Adrenal gland (tissue), 12 donors: ENCODE measurements around the gene ATP8A2. TPM values are rescaled to one million over a fixed set of nuclear protein-coding genes. Genes with fewer than 3 reads are reported as not detected.
A peak's percentile ranks its signal among the peaks of the same experiment; 100 is the strongest.

Experiments
- DNase-seq, 7 donors: peaks; one replicate each; pipeline ENCODE4 v3.0.0-alpha.2; 2019 to 2020
- H3K27ac ChIP-seq, 5 donors: fragments of 200-600 bp; sonication (generic) in 4 of 5; 1 replicate in 3 of 5; 2 replicates in 2 of 5; pipeline versions ENCODE4 v1.5.1 to v1.8.0; 2016 to 2020; ENCODE audit warnings: mild to moderate bottlenecking in 1 of 5
- H3K27me3 ChIP-seq: fragments of 200-600 bp; 2 replicates; pipeline ENCODE4 v1.8.0; 2021
- H3K36me3 ChIP-seq, 2 donors: fragments of 200-600 bp; replicated peaks in 1 of 2; 1 replicate in 1 of 2; 2 replicates in 1 of 2; pipeline versions ENCODE4 v1.5.1 to v1.8.0; 2018 to 2022
- H3K4me1 ChIP-seq, 2 donors: fragments of 200-600 bp; replicated peaks in 1 of 2; 1 replicate in 1 of 2; 2 replicates in 1 of 2; pipeline versions ENCODE4 v1.5.1 to v1.8.0; 2018 to 2021
- H3K4me3 ChIP-seq, 4 donors: fragments of 200-600 bp; sonication (generic) in 3 of 4; one replicate each; pipeline ENCODE4 v1.5.1; 2016 to 2018
- H3K9me3 ChIP-seq, 3 donors: fragments of 200-600 bp; sonication (generic) in 1 of 3; replicated peaks in 1 of 3; 1 replicate in 2 of 3; 2 replicates in 1 of 3; pipeline versions ENCODE4 v1.5.1 to v1.8.0; 2016 to 2021
- CTCF ChIP-seq, 6 experiments: fragments of 450-650 bp in 4 of 6; fragments of 200-600 bp in 2 of 6; sonication (generic) in 1 of 6; IDR thresholded peaks; 1 replicate in 5 of 6; 2 replicates in 1 of 6; pipeline versions ENCODE4 v1.5.1 to v1.8.0; 2016 to 2021; ENCODE audit warnings: antibody characterized with exemption in 6 of 6, mild to moderate bottlenecking in 2 of 6, moderate library complexity in 1 of 6
- POLR2A ChIP-seq, 2 donors: fragments of 450-650 bp; IDR thresholded peaks; one replicate each; pipeline ENCODE4 v1.6.1; 2017; ENCODE audit warnings: antibody characterized with exemption in 2 of 2, mild to moderate bottlenecking in 2 of 2, moderate library complexity in 1 of 2
- WGBS, 4 donors: extraction: QIAGEN DNeasy Blood & Tissue Kit in 2 of 4; methylation state at CpG; one replicate each; pipeline versions ENCODE4 v1.1.5 to v1.1.7; 2013 to 2017; 5-methylcytosine and 5-hydroxymethylcytosine counted together
- intact Hi-C, 2 donors: fragments of 100-400 bp; cut with DNase I; formaldehyde crosslinking; loops; one replicate each; pipeline versions ENCODE4 v1.14.1 to v1.15.0; 2022 to 2023
- polyA plus RNA-seq, 3 donors: library from polyadenylated mRNA; stranded (reverse); fragments of 200-250 nt in 2 of 3; fragments of 350-450 nt in 1 of 3; fragmentation: Illumina TruSeq in 1 of 3; extraction: RNeasy Lipid Tissue Mini Kit (QIAGEN cat#74804) in 1 of 3; gene quantifications; one replicate each; pipeline ENCODE4 v1.2.3, GENCODE V29; 2013 to 2014
- total RNA-seq, 9 donors: library from RNA; depleted of rRNA in 4 of 9; stranded (reverse); fragments of >200 nt in 4 of 9; fragments of 120-200 nt in 1 of 9; fragmentation: NEBNext Ultra II Directional in 1 of 9; extraction: Animal tissue kit (Norgen Biotek cat#: 25700) in 1 of 9; gene quantifications; one replicate each; pipeline versions ENCODE4 v1.1.0 to v1.2.4, GENCODE V29; 2013 to 2023
- donor health status: healthy with polysubstance abuse.
- donor health status: Bipolar disorder and iron deficiency.
- donor health status: DM: yes; HTN: yes; CAD: no.
- donor health status: DM: no; HTN: no; CAD: no.
- donor health status: DM: no; HTN: no; CAD: no.
- donor health status: DM: yes; HTN: yes; CAD: no.

ATP8A2 gene
- total and polyA plus RNA-seq, 12 donors = 0.77 to 14.0 (median 4.3) TPM

- intact Hi-C loops = no loop called here
- no peaks in the 10 kb centered on the region for H3K27me3 ChIP-seq
- TF ChIP-seq POLR2A (IDR thresholded peaks at IDR 0.05) (no peak), CTCF (IDR thresholded peaks at IDR 0.05) (no peak)
- no peaks in the 10 kb centered on the region for H3K4me1 ChIP-seq
- no peaks in the 10 kb centered on the region for H3K36me3 ChIP-seq
- no peak for DNase-seq
- no peak overlapping the region for H3K4me3 ChIP-seq
- no peak overlapping the region for H3K27ac ChIP-seq
- no peaks in the 10 kb centered on the region for H3K9me3 ChIP-seq
- 80 to 86% (median 85%) methylated on average over 7 of the region's 7 CpGs for WGBS, 4 donors
Measured at GRCh38 chr13:26020891-26021290, 649.1 kb downstream of the ATP8A2 start.

GRCh38 chr13:26021516-26021915, 649.7 kb downstream of the ATP8A2 start:
- Histone ChIP-seq H3K36me3 (no peaks in the 10 kb centered on the region), H3K4me3 (no peak overlapping the region), H3K27ac (no peak overlapping the region), H3K27me3 (no peaks in the 10 kb centered on the region), H3K9me3 (no peaks in the 10 kb centered on the region), H3K4me1 (no peaks in the 10 kb centered on the region)
- no peak for TF ChIP-seq CTCF (IDR thresholded peaks at IDR 0.05)
- TF ChIP-seq POLR2A (IDR thresholded peaks at IDR 0.05) = no peak
- no peak for DNase-seq
- intact Hi-C loops = no loop called here
- WGBS, 4 donors = 60 to 78% (median 65%) methylated on average over 2 of the region's 2 CpGs

- 85 to 91% (median 89%) methylated on average over 3 of the region's 3 CpGs for WGBS, 4 donors
- intact Hi-C loops = no loop called here
- no peak overlapping the region for H3K27ac ChIP-seq
- no peak overlapping the region for H3K4me3 ChIP-seq
- no peaks in the 10 kb centered on the region for H3K9me3 ChIP-seq
- H3K4me1 ChIP-seq = no peaks in the 10 kb centered on the region
- H3K36me3 ChIP-seq = no peaks in the 10 kb centered on the region
- no peak for TF ChIP-seq CTCF (IDR thresholded peaks at IDR 0.05)
- no peak for TF ChIP-seq POLR2A (IDR thresholded peaks at IDR 0.05)
- DNase-seq = no peak
- no peaks in the 10 kb centered on the region for H3K27me3 ChIP-seq
Measured at GRCh38 chr13:26021956-26022355, 650.2 kb downstream of the ATP8A2 start.

- TF ChIP-seq POLR2A (IDR thresholded peaks at IDR 0.05) (no peak), CTCF (IDR thresholded peaks at IDR 0.05) (no peak)
- Histone ChIP-seq H3K9me3 (no peaks in the 10 kb centered on the region), H3K27ac (no peak overlapping the region), H3K27me3 (no peaks in the 10 kb centered on the region), H3K36me3 (no peaks in the 10 kb centered on the region), H3K4me3 (no peak overlapping the region), H3K4me1 (no peaks in the 10 kb centered on the region)
- peak; percentile 69 to 89 (median 80) for DNase-seq
- intact Hi-C loops = no loop called here
- whole genome bisulfite sequencing, 4 donors = 55 to 70% (median 66%) methylated on average over 7 to 13 of the region's 13 CpGs
Measured at GRCh38 chr13:26022538-26023292, 650.9 kb downstream of the ATP8A2 start.
